Upper lobe of right lung (tissue), 1 donor: ENCODE results near the gene GPR143. TPM values are rescaled to one million over a fixed set of nuclear protein-coding genes. Genes with fewer than 3 reads are reported as not detected.

Experiments
- ATAC-seq: fragments of 200-7000 bp; cut with Tn5 transposase; one replicate; pipeline ENCODE4 v1.9.1; 2020; ENCODE audit warnings: mild to moderate bottlenecking, moderate library complexity
- DNase-seq: peaks from one replicate; pipeline ENCODE4 v3.0.0-alpha.2; 2020
- H3K27ac ChIP-seq: fragments of 200-600 bp; one replicate; pipeline ENCODE4 v1.8.0; 2022
- H3K27me3 ChIP-seq: fragments of 200-600 bp; one replicate; pipeline ENCODE4 v1.8.0; 2022; ENCODE audit warnings: mild to moderate bottlenecking
- H3K36me3 ChIP-seq: fragments of 200-600 bp; one replicate; pipeline ENCODE4 v1.8.0; 2022
- H3K4me1 ChIP-seq: fragments of 200-600 bp; one replicate; pipeline ENCODE4 v1.8.0; 2022
- H3K4me3 ChIP-seq: fragments of 200-600 bp; one replicate; pipeline ENCODE4 v1.8.0; 2022; ENCODE audit warnings: mild to moderate bottlenecking
- H3K9me3 ChIP-seq: fragments of 200-600 bp; one replicate; pipeline ENCODE4 v1.8.0; 2022
- CTCF ChIP-seq: fragments of 200-600 bp; IDR thresholded peaks from one replicate; pipeline ENCODE4 v1.8.0; 2022; ENCODE audit warnings: antibody characterized with exemption
- intact Hi-C: fragments of 100-400 bp; cut with DNase I; formaldehyde crosslinking; loops from one replicate; pipeline ENCODE4 v1.11.0; 2022
- total RNA-seq: library from RNA; stranded (reverse); fragmentation: NEBNext Ultra II Directional; extraction: Animal tissue kit (Norgen Biotek cat#: 25700); gene quantifications from one replicate; pipeline ENCODE4 v1.2.1, GENCODE V29; 2021
- donor health status: DM: no; HTN: yes; CAD: no; lungs with severe emphysema.

The GPR143 gene
- total RNA-seq, 1 donor from 2014 or later, result 1.6 TPM

GRCh38 chrX:9706421-9706820 is 59.2 kb downstream of the GPR143 start:
- Histone ChIP-seq H3K27ac (no peak overlapping the region), H3K4me1 (peaks cover 2% of the 10 kb centered on the region), H3K36me3 (peaks cover 5% of the 10 kb centered on the region), H3K27me3 (no peaks in the 10 kb centered on the region), H3K4me3 (no peak overlapping the region), H3K9me3 (no peaks in the 10 kb centered on the region)
- DNase-seq (no peak), ATAC-seq (no peak)
- intact Hi-C loops, result no loop called here
- TF ChIP-seq CTCF, result no peak

GRCh38 chrX:9704876-9705465 is 60.7 kb downstream of the GPR143 start:
- Histone ChIP-seq H3K27me3 (no peaks in the 10 kb centered on the region), H3K4me3 (no peak overlapping the region), H3K36me3 (no peaks in the 10 kb centered on the region), H3K4me1 (peaks cover 2% of the 10 kb centered on the region), H3K27ac (no peak overlapping the region), H3K9me3 (no peaks in the 10 kb centered on the region)
- intact Hi-C loops, result no loop called here
- TF ChIP-seq CTCF, result no peak
- ATAC-seq (no peak), DNase-seq (no peak)

GRCh38 chrX:9703406-9703805 is 62.2 kb downstream of the GPR143 start:
- H3K4me3 ChIP-seq, result no peak overlapping the region
- no peaks in the 10 kb centered on the region for H3K9me3 ChIP-seq
- no peaks in the 10 kb centered on the region for H3K27me3 ChIP-seq
- no peaks in the 10 kb centered on the region for H3K4me1 ChIP-seq
- ATAC-seq, result no peak
- no peak for DNase-seq
- no peak overlapping the region for H3K27ac ChIP-seq
- H3K36me3 ChIP-seq, result no peaks in the 10 kb centered on the region
- intact Hi-C loops, result no loop called here
- TF ChIP-seq CTCF, result no peak

- no peaks in the 10 kb centered on the region for H3K4me1 ChIP-seq
- ATAC-seq, result no peak
- no peaks in the 10 kb centered on the region for H3K27me3 ChIP-seq
- intact Hi-C loops, result no loop called here
- no peak for TF ChIP-seq CTCF
- H3K9me3 ChIP-seq, result no peaks in the 10 kb centered on the region
- H3K4me3 ChIP-seq, result no peak overlapping the region
- no peak overlapping the region for H3K27ac ChIP-seq
- H3K36me3 ChIP-seq, result no peaks in the 10 kb centered on the region
- no peak for DNase-seq
Measured at GRCh38 chrX:9701790-9702189, 63.9 kb downstream of the GPR143 start.

GRCh38 chrX:9700555-9700954 is 65.1 kb downstream of the GPR143 start:
- no peak overlapping the region for H3K4me3 ChIP-seq
- no peaks in the 10 kb centered on the region for H3K27me3 ChIP-seq
- H3K4me1 ChIP-seq, result no peaks in the 10 kb centered on the region
- no peaks in the 10 kb centered on the region for H3K36me3 ChIP-seq
- intact Hi-C loops, result no loop called here
- H3K9me3 ChIP-seq, result no peaks in the 10 kb centered on the region
- TF ChIP-seq CTCF, result no peak
- no peak overlapping the region for H3K27ac ChIP-seq
- ATAC-seq (no peak), DNase-seq (no peak)

DNA sequence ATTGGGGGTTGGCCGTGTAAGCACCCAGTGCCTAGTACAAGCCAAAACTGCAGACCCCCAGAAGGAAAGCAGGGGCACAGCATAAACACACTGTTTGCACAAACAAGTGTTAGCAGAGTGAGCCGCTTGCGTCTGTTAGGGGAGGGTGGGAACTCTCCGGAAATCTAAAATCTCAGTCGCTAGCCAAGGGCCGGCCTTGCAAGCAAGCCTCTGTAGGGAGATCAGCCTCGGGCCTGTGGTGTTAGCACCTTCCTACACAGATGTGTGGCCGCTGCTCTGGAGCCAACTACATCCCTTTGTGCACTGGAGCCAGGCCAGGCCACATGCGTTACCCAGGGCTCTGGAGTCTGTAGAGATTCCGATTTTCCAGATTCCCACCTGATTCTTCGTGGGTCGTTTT is 67.1 kb downstream of the GPR143 start:
- Histone ChIP-seq H3K36me3 (no peaks in the 10 kb centered on the region), H3K4me1 (no peaks in the 10 kb centered on the region), H3K9me3 (no peaks in the 10 kb centered on the region), H3K4me3 (no peak overlapping the region), H3K27me3 (no peaks in the 10 kb centered on the region), H3K27ac (no peak overlapping the region)
- intact Hi-C loops, result no loop called here
- DNase-seq, result no peak
- ATAC-seq, result no peak
- TF ChIP-seq CTCF, result no peak
